ENCODE measurements around the gene MYD88. TPM values are rescaled to one million over a fixed set of nuclear protein-coding genes. Genes with fewer than 3 reads are reported as not detected.

Gene MYD88
- polyA plus RNA-seq, 1 donor from 2014 or later: 0.14 TPM

- Histone ChIP-seq H3K9me2 (ENCODE audit: insufficient read depth, low read length) (no peaks in the 10 kb centered on the region), H4K20me1 (ENCODE audit: insufficient read depth) (no peaks in the 10 kb centered on the region), H3K9ac (ENCODE audit: low read length) (no peak overlapping the region), H3K9me3 (ENCODE audit: low read length) (no peaks in the 10 kb centered on the region), H2AFZ (ENCODE audit: low read depth, low read length) (no peak overlapping the region), H3K79me2 (replicated peaks; ENCODE audit: insufficient read depth, low read length) (peaks cover 7% of the 10 kb centered on the region), H3K36me3 (ENCODE audit: insufficient read depth, low read length) (no peaks in the 10 kb centered on the region), H3K27ac (ENCODE audit: low read length) (no peak overlapping the region), H3K4me2 (ENCODE audit: low read length) (no peak overlapping the region), H3F3A (ENCODE audit: insufficient read depth, low read length, poor library complexity, severe bottlenecking) (no peaks in the 10 kb centered on the region), H3K4me3 (ENCODE audit: low read length) (no peak overlapping the region), H3K27me3 (ENCODE audit: insufficient read depth, low read depth, low read length) (peaks cover 20% of the 10 kb centered on the region)
- TF ChIP-seq, protein P1, sequence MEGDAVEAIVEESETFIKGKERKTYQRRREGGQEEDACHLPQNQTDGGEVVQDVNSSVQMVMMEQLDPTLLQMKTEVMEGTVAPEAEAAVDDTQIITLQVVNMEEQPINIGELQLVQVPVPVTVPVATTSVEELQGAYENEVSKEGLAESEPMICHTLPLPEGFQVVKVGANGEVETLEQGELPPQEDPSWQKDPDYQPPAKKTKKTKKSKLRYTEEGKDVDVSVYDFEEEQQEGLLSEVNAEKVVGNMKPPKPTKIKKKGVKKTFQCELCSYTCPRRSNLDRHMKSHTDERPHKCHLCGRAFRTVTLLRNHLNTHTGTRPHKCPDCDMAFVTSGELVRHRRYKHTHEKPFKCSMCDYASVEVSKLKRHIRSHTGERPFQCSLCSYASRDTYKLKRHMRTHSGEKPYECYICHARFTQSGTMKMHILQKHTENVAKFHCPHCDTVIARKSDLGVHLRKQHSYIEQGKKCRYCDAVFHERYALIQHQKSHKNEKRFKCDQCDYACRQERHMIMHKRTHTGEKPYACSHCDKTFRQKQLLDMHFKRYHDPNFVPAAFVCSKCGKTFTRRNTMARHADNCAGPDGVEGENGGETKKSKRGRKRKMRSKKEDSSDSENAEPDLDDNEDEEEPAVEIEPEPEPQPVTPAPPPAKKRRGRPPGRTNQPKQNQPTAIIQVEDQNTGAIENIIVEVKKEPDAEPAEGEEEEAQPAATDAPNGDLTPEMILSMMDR (IDR thresholded peaks at IDR 0.05; ENCODE audit: poor library complexity, severe bottlenecking): no peak
- no peak for TF ChIP-seq TAF1 (IDR thresholded peaks at IDR 0.05; ENCODE audit: low read depth)
- no peak for TF ChIP-seq EZH2 (IDR thresholded peaks at IDR 0.05; ENCODE audit: borderline replicate concordance, insufficient read depth, low read length, poor library complexity, severe bottlenecking)
- TF ChIP-seq, protein P2, sequence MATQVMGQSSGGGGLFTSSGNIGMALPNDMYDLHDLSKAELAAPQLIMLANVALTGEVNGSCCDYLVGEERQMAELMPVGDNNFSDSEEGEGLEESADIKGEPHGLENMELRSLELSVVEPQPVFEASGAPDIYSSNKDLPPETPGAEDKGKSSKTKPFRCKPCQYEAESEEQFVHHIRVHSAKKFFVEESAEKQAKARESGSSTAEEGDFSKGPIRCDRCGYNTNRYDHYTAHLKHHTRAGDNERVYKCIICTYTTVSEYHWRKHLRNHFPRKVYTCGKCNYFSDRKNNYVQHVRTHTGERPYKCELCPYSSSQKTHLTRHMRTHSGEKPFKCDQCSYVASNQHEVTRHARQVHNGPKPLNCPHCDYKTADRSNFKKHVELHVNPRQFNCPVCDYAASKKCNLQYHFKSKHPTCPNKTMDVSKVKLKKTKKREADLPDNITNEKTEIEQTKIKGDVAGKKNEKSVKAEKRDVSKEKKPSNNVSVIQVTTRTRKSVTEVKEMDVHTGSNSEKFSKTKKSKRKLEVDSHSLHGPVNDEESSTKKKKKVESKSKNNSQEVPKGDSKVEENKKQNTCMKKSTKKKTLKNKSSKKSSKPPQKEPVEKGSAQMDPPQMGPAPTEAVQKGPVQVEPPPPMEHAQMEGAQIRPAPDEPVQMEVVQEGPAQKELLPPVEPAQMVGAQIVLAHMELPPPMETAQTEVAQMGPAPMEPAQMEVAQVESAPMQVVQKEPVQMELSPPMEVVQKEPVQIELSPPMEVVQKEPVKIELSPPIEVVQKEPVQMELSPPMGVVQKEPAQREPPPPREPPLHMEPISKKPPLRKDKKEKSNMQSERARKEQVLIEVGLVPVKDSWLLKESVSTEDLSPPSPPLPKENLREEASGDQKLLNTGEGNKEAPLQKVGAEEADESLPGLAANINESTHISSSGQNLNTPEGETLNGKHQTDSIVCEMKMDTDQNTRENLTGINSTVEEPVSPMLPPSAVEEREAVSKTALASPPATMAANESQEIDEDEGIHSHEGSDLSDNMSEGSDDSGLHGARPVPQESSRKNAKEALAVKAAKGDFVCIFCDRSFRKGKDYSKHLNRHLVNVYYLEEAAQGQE (IDR thresholded peaks at IDR 0.05; ENCODE audit: borderline replicate concordance): no peak
- no peak for TF ChIP-seq EP300 (conservative IDR thresholded peaks at IDR 0.05; ENCODE audit: poor library complexity, severe bottlenecking)
- no peak for TF ChIP-seq MXI1 (conservative IDR thresholded peaks at IDR 0.05; ENCODE audit: poor library complexity, severe bottlenecking)
- TF ChIP-seq POLR2AphosphoS5 (IDR thresholded peaks at IDR 0.05): no peak
- TF ChIP-seq RAD21 (conservative IDR thresholded peaks at IDR 0.05): no peak
Measured at GRCh38 chr3:38140326-38141172, 2.1 kb downstream of the MYD88 start.

DNA sequence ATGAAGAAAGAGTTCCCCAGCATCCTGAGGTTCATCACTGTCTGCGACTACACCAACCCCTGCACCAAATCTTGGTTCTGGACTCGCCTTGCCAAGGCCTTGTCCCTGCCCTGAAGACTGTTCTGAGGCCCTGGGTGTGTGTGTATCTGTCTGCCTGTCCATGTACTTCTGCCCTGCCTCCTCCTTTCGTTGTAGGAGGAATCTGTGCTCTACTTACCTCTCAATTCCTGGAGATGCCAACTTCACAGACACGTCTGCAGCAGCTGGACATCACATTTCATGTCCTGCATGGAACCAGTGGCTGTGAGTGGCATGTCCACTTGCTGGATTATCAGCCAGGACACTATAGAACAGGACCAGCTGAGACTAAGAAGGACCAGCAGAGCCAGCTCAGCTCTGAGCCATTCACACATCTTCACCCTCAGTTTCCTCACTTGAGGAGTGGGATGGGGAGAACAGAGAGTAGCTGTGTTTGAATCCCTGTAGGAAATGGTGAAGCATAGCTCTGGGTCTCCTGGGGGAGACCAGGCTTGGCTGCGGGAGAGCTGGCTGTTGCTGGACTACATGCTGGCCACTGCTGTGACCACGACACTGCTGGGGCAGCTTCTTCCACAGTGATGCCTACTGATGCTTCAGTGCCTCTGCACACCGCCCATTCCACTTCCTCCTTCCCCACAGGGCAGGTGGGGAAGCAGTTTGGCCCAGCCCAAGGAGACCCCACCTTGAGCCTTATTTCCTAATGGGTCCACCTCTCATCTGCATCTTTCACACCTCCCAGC is 2.9 kb downstream of the MYD88 start:
- Histone ChIP-seq H3K4me2 (ENCODE audit: low read length) (no peak overlapping the region), H3K9ac (ENCODE audit: low read length) (no peak overlapping the region), H3K9me2 (ENCODE audit: insufficient read depth, low read length) (no peaks in the 10 kb centered on the region), H2AFZ (ENCODE audit: low read depth, low read length) (no peak overlapping the region), H3K79me2 (replicated peaks; ENCODE audit: insufficient read depth, low read length) (peaks cover 2% of the 10 kb centered on the region), H4K20me1 (ENCODE audit: insufficient read depth) (no peaks in the 10 kb centered on the region), H3F3A (ENCODE audit: insufficient read depth, low read length, poor library complexity, severe bottlenecking) (no peaks in the 10 kb centered on the region), H3K27ac (ENCODE audit: low read length) (no peak overlapping the region), H3K9me3 (ENCODE audit: low read length) (no peaks in the 10 kb centered on the region), H3K4me3 (ENCODE audit: low read length) (no peak overlapping the region), H3K27me3 (ENCODE audit: insufficient read depth, low read depth, low read length) (peaks cover 20% of the 10 kb centered on the region), H3K36me3 (ENCODE audit: insufficient read depth, low read length) (no peaks in the 10 kb centered on the region)
- TF ChIP-seq POLR2AphosphoS5 (IDR thresholded peaks at IDR 0.05) (no peak), EZH2 (IDR thresholded peaks at IDR 0.05; ENCODE audit: borderline replicate concordance, insufficient read depth, low read length, poor library complexity, severe bottlenecking) (no peak), SMC3 (conservative IDR thresholded peaks at IDR 0.05; ENCODE audit: poor library complexity) (no peak)
- TF ChIP-seq, protein P2 (IDR thresholded peaks at IDR 0.05; ENCODE audit: borderline replicate concordance): no peak

Measured in neural cell (in vitro differentiated cells).